H9 (cell line): ENCODE results near the gene NT5DC1. TPM values are rescaled to one million over a fixed set of nuclear protein-coding genes. Genes with fewer than 3 reads are reported as not detected.

Source experiments
- DNase-seq: peaks from one replicate; pipeline ENCODE4 v3.0.0-alpha.2; 2017
- H2AFZ ChIP-seq: one replicate; pipeline ENCODE4 v1.6.1; 2013; ENCODE audit warnings: mild to moderate bottlenecking, low read length, control low read depth, moderate library complexity
- H2AK5ac ChIP-seq: 2 replicates; pipeline ENCODE4 v1.6.1; 2013; ENCODE audit warnings: low read length, control low read depth, mixed read lengths; ENCODE audit not compliant: insufficient read length
- H2BK120ac ChIP-seq: one replicate; pipeline ENCODE4 v1.6.1; 2013; ENCODE audit warnings: low read depth, mild to moderate bottlenecking, low read length, control low read depth, inconsistent platforms; ENCODE audit not compliant: poor library complexity, severe bottlenecking
- H2BK12ac ChIP-seq: 2 replicates; pipeline ENCODE4 v1.6.1; 2013; ENCODE audit warnings: low read length, control low read depth, mixed read lengths, low read depth; ENCODE audit not compliant: insufficient read length
- H2BK15ac ChIP-seq: 2 replicates; pipeline ENCODE4 v1.6.1; 2013; ENCODE audit warnings: low read depth, low read length, control low read depth
- H2BK20ac ChIP-seq: one replicate; pipeline ENCODE4 v1.6.1; 2013; ENCODE audit warnings: low read depth, mild to moderate bottlenecking, low read length, control low read depth, inconsistent platforms; ENCODE audit not compliant: poor library complexity, severe bottlenecking
- H2BK5ac ChIP-seq: 2 replicates; pipeline ENCODE4 v1.6.1; 2013; ENCODE audit warnings: low read length, control low read depth, mixed read lengths; ENCODE audit not compliant: insufficient read length
- H3K14ac ChIP-seq: 2 replicates; pipeline ENCODE4 v1.6.1; 2013; ENCODE audit warnings: low read length, control low read depth; ENCODE audit not compliant: insufficient read depth
- H3K18ac ChIP-seq: 2 replicates; pipeline ENCODE4 v1.6.1; 2013; ENCODE audit warnings: low read depth, mild to moderate bottlenecking, mixed read lengths, low read length, control low read depth; ENCODE audit not compliant: insufficient read length
- H3K23ac ChIP-seq: 2 replicates; pipeline ENCODE4 v1.6.1; 2013; ENCODE audit warnings: low read length, control low read depth, mixed read lengths, low read depth; ENCODE audit not compliant: insufficient read length
- H3K23me2 ChIP-seq: 2 replicates; pipeline ENCODE4 v1.6.1; 2013; ENCODE audit warnings: low read depth, mild to moderate bottlenecking, mixed read lengths, low read length, control low read depth; ENCODE audit not compliant: insufficient read length, poor library complexity, severe bottlenecking
- H3K27ac ChIP-seq: 2 replicates; pipeline ENCODE4 v1.5.1; 2013; ENCODE audit warnings: low read length, control low read depth, mixed read lengths, low read depth; ENCODE audit not compliant: insufficient read length
- H3K27me3 ChIP-seq: 2 replicates; pipeline ENCODE4 v1.6.1; 2013; ENCODE audit warnings: low read length, control low read depth, inconsistent platforms; ENCODE audit not compliant: insufficient read depth
- H3K4ac ChIP-seq: 2 replicates; pipeline ENCODE4 v1.6.1; 2013; ENCODE audit warnings: low read depth, mild to moderate bottlenecking, control low read depth, inconsistent platforms, low read length, moderate library complexity
- H3K4me1 ChIP-seq: 2 replicates; pipeline ENCODE4 v1.6.1; 2013; ENCODE audit warnings: low read length, control low read depth, inconsistent platforms; ENCODE audit not compliant: insufficient read depth
- H3K4me2 ChIP-seq: 2 replicates; pipeline ENCODE4 v1.6.1; 2013; ENCODE audit warnings: low read length, control low read depth, mixed read lengths; ENCODE audit not compliant: insufficient read length, insufficient read depth
- H3K56ac ChIP-seq: 2 replicates; pipeline ENCODE4 v1.6.1; 2013; ENCODE audit warnings: low read depth, mild to moderate bottlenecking, mixed read lengths, low read length, control low read depth; ENCODE audit not compliant: insufficient read length
- H3K79me1 ChIP-seq: 2 replicates; pipeline ENCODE4 v1.6.1; 2013; ENCODE audit warnings: low read depth, mild to moderate bottlenecking, moderate library complexity, low read length, control low read depth, inconsistent platforms; ENCODE audit not compliant: insufficient read depth, poor library complexity, severe bottlenecking
- H3K79me2 ChIP-seq: 2 replicates; pipeline ENCODE4 v1.6.1; 2013; ENCODE audit warnings: low read length, control low read depth, inconsistent platforms; ENCODE audit not compliant: insufficient read depth
- H3K9ac ChIP-seq: 2 replicates; pipeline ENCODE4 v1.6.1; 2013; ENCODE audit warnings: low read length, control low read depth, mixed read lengths; ENCODE audit not compliant: insufficient read length; ENCODE audit errors: extremely low read depth
- H3K9me3 ChIP-seq: one replicate; pipeline ENCODE4 v1.6.1; 2013; ENCODE audit warnings: low read depth, low read length, inconsistent platforms; ENCODE audit not compliant: control insufficient read depth
- H3T11ph ChIP-seq: one replicate; pipeline ENCODE4 v1.6.1; 2013; ENCODE audit warnings: mild to moderate bottlenecking, low read length, control low read depth, inconsistent platforms
- H4K20me1 ChIP-seq: one replicate; pipeline ENCODE4 v1.6.1; 2013; ENCODE audit not compliant: control insufficient read depth, insufficient read length, insufficient read depth
- H4K5ac ChIP-seq: 2 replicates; pipeline ENCODE4 v1.6.1; 2013; ENCODE audit warnings: low read depth, mild to moderate bottlenecking, mixed read lengths, low read length, control low read depth; ENCODE audit not compliant: insufficient read length
- H4K8ac ChIP-seq: replicated peaks from 2 replicates; pipeline ENCODE4 v1.6.1; 2013; ENCODE audit warnings: low read length, control low read depth, mixed read lengths, low read depth; ENCODE audit not compliant: insufficient read length
- H4K91ac ChIP-seq: 2 replicates; pipeline ENCODE4 v1.6.1; 2013; ENCODE audit warnings: low read depth, mild to moderate bottlenecking, moderate library complexity, mixed read lengths, low read length, control low read depth; ENCODE audit not compliant: insufficient read length
- H3K27ac Mint-ChIP-seq, 3 experiments: 2 replicates in 2 of 3; 3 replicates in 1 of 3; pipeline ENCODE4 v1.8.0; 2020 to 2021; ENCODE audit warnings: mixed read lengths in 3 of 3, mild to moderate bottlenecking in 1 of 3, moderate library complexity in 1 of 3
- H3K27me3 Mint-ChIP-seq: 2 replicates; pipeline ENCODE4 v1.8.0; 2021; ENCODE audit warnings: low read depth, mild to moderate bottlenecking, moderate library complexity, mixed read lengths
- H3K36me3 Mint-ChIP-seq, 3 experiments: 2 replicates in 2 of 3; 3 replicates in 1 of 3; pipeline ENCODE4 v1.8.0; 2020 to 2021; ENCODE audit warnings: low read depth in 3 of 3, mixed read lengths in 3 of 3; ENCODE audit not compliant: insufficient read depth in 1 of 3
- H3K4me1 Mint-ChIP-seq, 2 experiments: 2 replicates each; pipeline ENCODE4 v1.8.0; 2020; ENCODE audit warnings: mixed read lengths in 2 of 2
- H3K4me3 Mint-ChIP-seq, 2 experiments: 2 replicates in 1 of 2; 3 replicates in 1 of 2; pipeline ENCODE4 v1.8.0; 2020 to 2021; ENCODE audit warnings: mild to moderate bottlenecking in 2 of 2, mixed read lengths in 2 of 2, moderate library complexity in 1 of 2
- H3K9me3 Mint-ChIP-seq, 2 experiments: 2 replicates in 1 of 2; 3 replicates in 1 of 2; pipeline ENCODE4 v1.8.0; 2020; ENCODE audit warnings: mild to moderate bottlenecking in 2 of 2, mixed read lengths in 2 of 2, moderate library complexity in 1 of 2
- WGBS: extraction: QIAGEN DNeasy Blood & Tissue Kit; methylation state at CpG from one replicate; pipeline ENCODE4 v1.1.7; 2013; ENCODE audit warnings: missing lambda C conversion rate, low lambda C conversion rate, mixed read lengths; ENCODE audit not compliant: insufficient read length; ENCODE audit errors: extremely low coverage; 5-methylcytosine and 5-hydroxymethylcytosine counted together
- total RNA-seq: library from RNA; stranded (reverse); gene quantifications from 2 replicates; pipeline ENCODE4 v1.2.1, GENCODE V29; 2021
- TF ChIP-seq, protein P1 (sequence below): fragments of 200-600 bp; sonication (generic); conservative IDR thresholded peaks from 3 replicates; pipeline ENCODE4 v1.8.0; 2021; ENCODE audit warnings: antibody characterized with exemption, mild to moderate bottlenecking

Gene NT5DC1
- total RNA-seq, 1 experiment from 2014 or later = 64.9 TPM

- no peak overlapping the region for H3K27ac Mint-ChIP-seq
- no CpG with 5 or more reads among the region's 3 CpGs for WGBS
Measured at GRCh38 chr6:116298273-116298672, 197.6 kb downstream of the NT5DC1 start.

More at GRCh38 chr6:116298273-116298672, 197.6 kb downstream of the NT5DC1 start:
- no peak for DNase-seq
- no peak overlapping the region for H4K5ac ChIP-seq
- no peak overlapping the region for H2BK15ac ChIP-seq
- H3K79me2 ChIP-seq = no peaks in the 10 kb centered on the region
- H3K23ac ChIP-seq = no peak overlapping the region
- TF ChIP-seq, protein P1, sequence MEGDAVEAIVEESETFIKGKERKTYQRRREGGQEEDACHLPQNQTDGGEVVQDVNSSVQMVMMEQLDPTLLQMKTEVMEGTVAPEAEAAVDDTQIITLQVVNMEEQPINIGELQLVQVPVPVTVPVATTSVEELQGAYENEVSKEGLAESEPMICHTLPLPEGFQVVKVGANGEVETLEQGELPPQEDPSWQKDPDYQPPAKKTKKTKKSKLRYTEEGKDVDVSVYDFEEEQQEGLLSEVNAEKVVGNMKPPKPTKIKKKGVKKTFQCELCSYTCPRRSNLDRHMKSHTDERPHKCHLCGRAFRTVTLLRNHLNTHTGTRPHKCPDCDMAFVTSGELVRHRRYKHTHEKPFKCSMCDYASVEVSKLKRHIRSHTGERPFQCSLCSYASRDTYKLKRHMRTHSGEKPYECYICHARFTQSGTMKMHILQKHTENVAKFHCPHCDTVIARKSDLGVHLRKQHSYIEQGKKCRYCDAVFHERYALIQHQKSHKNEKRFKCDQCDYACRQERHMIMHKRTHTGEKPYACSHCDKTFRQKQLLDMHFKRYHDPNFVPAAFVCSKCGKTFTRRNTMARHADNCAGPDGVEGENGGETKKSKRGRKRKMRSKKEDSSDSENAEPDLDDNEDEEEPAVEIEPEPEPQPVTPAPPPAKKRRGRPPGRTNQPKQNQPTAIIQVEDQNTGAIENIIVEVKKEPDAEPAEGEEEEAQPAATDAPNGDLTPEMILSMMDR = no peak
- no peak overlapping the region for H2BK12ac ChIP-seq
- H4K8ac ChIP-seq = no peak overlapping the region
- H4K91ac ChIP-seq = no peak overlapping the region
- H2BK120ac ChIP-seq = no peak overlapping the region
- no peak overlapping the region for H3K4me2 ChIP-seq
- no peaks in the 10 kb centered on the region for H3K4me1 ChIP-seq
- no peak overlapping the region for H3T11ph ChIP-seq
- no peak overlapping the region for H3K9ac ChIP-seq
- no peak overlapping the region for H3K4ac ChIP-seq
- H3K4me3 Mint-ChIP-seq = no peak overlapping the region
- no peaks in the 10 kb centered on the region for H3K4me1 Mint-ChIP-seq
- peaks cover 0 to 6% (median 4%) of the 10 kb centered on the region in 3 experiments; a peak in 4 of 7 replicates for H3K36me3 Mint-ChIP-seq
- H3K18ac ChIP-seq = no peak overlapping the region
- H3K23me2 ChIP-seq = no peaks in the 10 kb centered on the region
- no peaks in the 10 kb centered on the region for H3K27me3 Mint-ChIP-seq
- peaks cover 3 to 12% of the 10 kb centered on the region in 2 experiments for H3K9me3 Mint-ChIP-seq
- no peak overlapping the region for H2BK20ac ChIP-seq
- no peak overlapping the region for H3K56ac ChIP-seq
- no peak overlapping the region for H3K14ac ChIP-seq
- no peaks in the 10 kb centered on the region for H3K79me1 ChIP-seq
- H3K9me3 ChIP-seq = peaks cover 6% of the 10 kb centered on the region
- H2AFZ ChIP-seq = no peak overlapping the region
- no peak overlapping the region for H2AK5ac ChIP-seq
- H2BK5ac ChIP-seq = no peak overlapping the region
- H4K20me1 ChIP-seq = no peaks in the 10 kb centered on the region
- H3K27ac ChIP-seq = no peak overlapping the region
- H3K27me3 ChIP-seq = no peaks in the 10 kb centered on the region
